Fibroblast of pulmonary artery (primary cell): ENCODE results near the gene PRSS50.

Source experiments
- DNase-seq: peaks from one replicate; pipeline ENCODE4 v3.0.0-alpha.2; 2010; ENCODE audit warnings: low read depth
- H3K4me3 ChIP-seq: replicated peaks from 2 replicates; pipeline ENCODE4 v1.5.1; 2011; ENCODE audit warnings: low read depth, mild to moderate bottlenecking, control low read depth, low read length, moderate library complexity
- TF ChIP-seq, protein P1 (sequence below): IDR thresholded peaks from 2 replicates; pipeline ENCODE4 v1.5.1; 2011; ENCODE audit warnings: mild to moderate bottlenecking, control low read depth, low read length, inconsistent platforms; ENCODE audit errors: missing control alignments

The PRSS50 gene

GRCh38 chr3:46690798-46691197 is 26.9 kb downstream of the PRSS50 start:
- H3K4me3 ChIP-seq: no peak overlapping the region
- DNase-seq: no peak
- TF ChIP-seq, protein P1, sequence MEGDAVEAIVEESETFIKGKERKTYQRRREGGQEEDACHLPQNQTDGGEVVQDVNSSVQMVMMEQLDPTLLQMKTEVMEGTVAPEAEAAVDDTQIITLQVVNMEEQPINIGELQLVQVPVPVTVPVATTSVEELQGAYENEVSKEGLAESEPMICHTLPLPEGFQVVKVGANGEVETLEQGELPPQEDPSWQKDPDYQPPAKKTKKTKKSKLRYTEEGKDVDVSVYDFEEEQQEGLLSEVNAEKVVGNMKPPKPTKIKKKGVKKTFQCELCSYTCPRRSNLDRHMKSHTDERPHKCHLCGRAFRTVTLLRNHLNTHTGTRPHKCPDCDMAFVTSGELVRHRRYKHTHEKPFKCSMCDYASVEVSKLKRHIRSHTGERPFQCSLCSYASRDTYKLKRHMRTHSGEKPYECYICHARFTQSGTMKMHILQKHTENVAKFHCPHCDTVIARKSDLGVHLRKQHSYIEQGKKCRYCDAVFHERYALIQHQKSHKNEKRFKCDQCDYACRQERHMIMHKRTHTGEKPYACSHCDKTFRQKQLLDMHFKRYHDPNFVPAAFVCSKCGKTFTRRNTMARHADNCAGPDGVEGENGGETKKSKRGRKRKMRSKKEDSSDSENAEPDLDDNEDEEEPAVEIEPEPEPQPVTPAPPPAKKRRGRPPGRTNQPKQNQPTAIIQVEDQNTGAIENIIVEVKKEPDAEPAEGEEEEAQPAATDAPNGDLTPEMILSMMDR: no peak

GRCh38 chr3:46685446-46685845 is 32.2 kb downstream of the PRSS50 start:
- no peak for DNase-seq
- TF ChIP-seq, protein P1: no peak
- no peak overlapping the region for H3K4me3 ChIP-seq

GRCh38 chr3:46684891-46685290 is 32.8 kb downstream of the PRSS50 start:
- no peak for DNase-seq
- TF ChIP-seq, protein P1: no peak
- H3K4me3 ChIP-seq: no peak overlapping the region

- TF ChIP-seq, protein P1: no peak
- no peak overlapping the region for H3K4me3 ChIP-seq
- DNase-seq: no peak
Measured at GRCh38 chr3:46682974-46683373, 34.7 kb downstream of the PRSS50 start.

DNA sequence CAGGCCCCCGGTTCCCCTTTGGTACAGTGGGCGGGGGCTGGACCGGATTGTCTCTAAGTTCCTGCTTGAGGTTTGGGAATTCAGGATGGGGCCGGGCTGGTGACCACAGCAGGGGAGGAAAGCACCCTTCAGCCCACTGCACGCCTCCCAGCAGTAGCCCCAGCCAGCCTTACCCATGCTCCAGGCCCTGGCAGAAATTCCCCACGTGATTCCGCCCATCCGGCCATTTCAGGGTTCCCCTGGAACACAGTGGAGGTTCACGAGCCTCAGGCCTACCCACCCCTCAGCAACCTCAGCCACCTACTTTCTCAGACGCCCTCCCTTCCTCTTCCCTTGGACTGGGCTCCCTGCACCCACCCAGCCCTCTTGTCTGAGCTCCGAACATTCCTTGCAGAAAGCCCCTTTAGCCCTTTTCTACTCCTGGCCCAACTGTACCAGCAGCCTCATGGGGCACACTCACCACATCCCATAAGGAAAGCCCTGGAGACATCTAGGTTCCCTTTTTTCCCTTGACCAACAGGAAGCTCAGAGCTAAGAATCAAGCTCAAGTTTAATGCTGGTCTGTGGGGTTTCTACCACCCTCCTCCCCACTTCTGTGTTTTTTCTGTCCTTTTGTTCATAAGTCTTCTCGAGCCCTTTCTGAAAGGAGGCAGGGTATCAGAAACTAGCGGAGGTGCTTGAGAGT is 35.7 kb downstream of the PRSS50 start:
- no peak for DNase-seq
- TF ChIP-seq, protein P1: no peak
- H3K4me3 ChIP-seq: no peak overlapping the region

GRCh38 chr3:46681387-46681786 is 36.3 kb downstream of the PRSS50 start:
- DNase-seq: no peak
- TF ChIP-seq, protein P1: no peak

DNA sequence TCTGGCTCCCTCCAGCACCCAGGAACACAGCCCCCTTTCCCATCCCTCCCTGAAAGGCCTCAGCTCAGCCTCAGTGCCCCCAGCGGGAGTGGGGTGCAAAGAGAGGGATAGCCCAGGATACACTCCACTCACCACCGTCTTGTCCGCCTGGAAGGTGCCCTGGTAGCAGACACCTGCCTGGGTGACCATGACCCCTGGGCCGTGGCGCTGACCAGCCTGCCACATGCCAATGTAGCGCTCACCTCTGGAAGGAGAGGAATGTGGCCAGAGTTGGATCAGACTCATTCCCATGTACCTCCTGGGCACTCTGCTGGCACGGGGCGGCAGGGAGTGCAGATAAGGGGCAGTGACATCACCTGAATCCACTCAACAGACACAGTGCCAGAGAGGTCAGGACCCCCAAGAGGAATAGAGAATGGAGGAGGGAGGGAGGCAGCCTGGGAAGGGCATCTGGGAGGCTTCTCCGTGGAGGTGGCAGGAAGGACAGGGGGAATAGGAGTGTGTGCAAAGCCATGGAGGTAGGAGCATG is 37.3 kb downstream of the PRSS50 start:
- H3K4me3 ChIP-seq: no peak overlapping the region
- TF ChIP-seq, protein P1: no peak
- no peak for DNase-seq

More at GRCh38 chr3:46681387-46681786, 36.3 kb downstream of the PRSS50 start:
- no peak overlapping the region for H3K4me3 ChIP-seq
